ENCODE results near the gene CINP.
"Not testable (repeated sequence)": the region's sequence is repeated elsewhere in the genome, so short reads cannot be mapped to it uniquely, and the experiment has no call there.

The CINP gene

GRCh38 chr14:102352213-102352612 is 10.5 kb downstream of the CINP start:
- Histone ChIP-seq H3K4me3 (ENCODE audit: low read length) (no peak overlapping the region), H3K9ac (ENCODE audit: low read depth, low read length) (no peak overlapping the region), H3K27me3 (ENCODE audit: insufficient read depth, low read length) (no peaks in the 10 kb centered on the region), H3K36me3 (ENCODE audit: insufficient read depth, low read depth, low read length) (peaks cover 57% of the 10 kb centered on the region), H3K27ac (ENCODE audit: low read length) (no peak overlapping the region), H3K4me1 (ENCODE audit: insufficient read depth, low read length) (no peaks in the 10 kb centered on the region), H3K9me3 (ENCODE audit: insufficient read depth, low read depth, low read length) (no peaks in the 10 kb centered on the region)

- H3K4me3 ChIP-seq (ENCODE audit: low read length); H3K4me1 ChIP-seq (ENCODE audit: insufficient read depth, low read length); H3K27ac ChIP-seq (ENCODE audit: low read length); H3K9ac ChIP-seq (ENCODE audit: low read depth, low read length); H3K27me3 ChIP-seq (ENCODE audit: insufficient read depth, low read length); H3K9me3 ChIP-seq (ENCODE audit: insufficient read depth, low read depth, low read length): not testable (repeated sequence)
- H3K36me3 ChIP-seq (ENCODE audit: insufficient read depth, low read depth, low read length), result peaks cover 60% of the 10 kb centered on the region
Observed at GRCh38 chr14:102351593-102351992, 11.1 kb downstream of the CINP start.

GRCh38 chr14:102351023-102351422 is 11.7 kb downstream of the CINP start:
- Histone ChIP-seq H3K4me3 (ENCODE audit: low read length) (no peak overlapping the region), H3K27ac (ENCODE audit: low read length) (no peak overlapping the region), H3K9me3 (ENCODE audit: insufficient read depth, low read depth, low read length) (no peaks in the 10 kb centered on the region), H3K27me3 (ENCODE audit: insufficient read depth, low read length) (no peaks in the 10 kb centered on the region), H3K9ac (ENCODE audit: low read depth, low read length) (no peak overlapping the region), H3K4me1 (ENCODE audit: insufficient read depth, low read length) (no peaks in the 10 kb centered on the region), H3K36me3 (ENCODE audit: insufficient read depth, low read depth, low read length) (peaks cover 55% of the 10 kb centered on the region)

- Histone ChIP-seq H3K4me1 (ENCODE audit: insufficient read depth, low read length) (no peaks in the 10 kb centered on the region), H3K9me3 (ENCODE audit: insufficient read depth, low read depth, low read length) (no peaks in the 10 kb centered on the region), H3K4me3 (ENCODE audit: low read length) (no peak overlapping the region), H3K36me3 (ENCODE audit: insufficient read depth, low read depth, low read length) (peaks cover 52% of the 10 kb centered on the region), H3K27ac (ENCODE audit: low read length) (no peak overlapping the region), H3K9ac (ENCODE audit: low read depth, low read length) (no peak overlapping the region), H3K27me3 (ENCODE audit: insufficient read depth, low read length) (no peaks in the 10 kb centered on the region)
Observed at GRCh38 chr14:102348376-102348775, 14.3 kb downstream of the CINP start.

- Histone ChIP-seq H3K4me3 (ENCODE audit: low read length) (no peak overlapping the region), H3K4me1 (ENCODE audit: insufficient read depth, low read length) (no peaks in the 10 kb centered on the region), H3K36me3 (ENCODE audit: insufficient read depth, low read depth, low read length) (peaks cover 57% of the 10 kb centered on the region), H3K9ac (ENCODE audit: low read depth, low read length) (no peak overlapping the region), H3K9me3 (ENCODE audit: insufficient read depth, low read depth, low read length) (no peaks in the 10 kb centered on the region), H3K27me3 (ENCODE audit: insufficient read depth, low read length) (no peaks in the 10 kb centered on the region), H3K27ac (ENCODE audit: low read length) (no peak overlapping the region)
Observed at GRCh38 chr14:102346645-102347044, 16.0 kb downstream of the CINP start.

- Histone ChIP-seq H3K27ac (ENCODE audit: low read length) (no peak overlapping the region), H3K36me3 (ENCODE audit: insufficient read depth, low read depth, low read length) (peaks cover 63% of the 10 kb centered on the region), H3K9ac (ENCODE audit: low read depth, low read length) (no peak overlapping the region), H3K27me3 (ENCODE audit: insufficient read depth, low read length) (no peaks in the 10 kb centered on the region), H3K9me3 (ENCODE audit: insufficient read depth, low read depth, low read length) (no peaks in the 10 kb centered on the region), H3K4me3 (ENCODE audit: low read length) (no peak overlapping the region), H3K4me1 (ENCODE audit: insufficient read depth, low read length) (no peaks in the 10 kb centered on the region)
Observed at GRCh38 chr14:102345232-102345631, 17.5 kb downstream of the CINP start.

- peaks cover 57% of the 10 kb centered on the region for H3K36me3 ChIP-seq (ENCODE audit: insufficient read depth, low read depth, low read length)
- no peaks in the 10 kb centered on the region for H3K27me3 ChIP-seq (ENCODE audit: insufficient read depth, low read length)
- H3K9me3 ChIP-seq (ENCODE audit: insufficient read depth, low read depth, low read length), result no peaks in the 10 kb centered on the region
- H3K4me3 ChIP-seq (ENCODE audit: low read length), result no peak overlapping the region
- H3K9ac ChIP-seq (ENCODE audit: low read depth, low read length), result no peak overlapping the region
- no peak overlapping the region for H3K27ac ChIP-seq (ENCODE audit: low read length)
- H3K4me1 ChIP-seq (ENCODE audit: insufficient read depth, low read length), result no peaks in the 10 kb centered on the region
Observed at GRCh38 chr14:102344485-102344884, 18.2 kb downstream of the CINP start.

GRCh38 chr14:102344084-102344483 is 18.6 kb downstream of the CINP start:
- H3K27ac ChIP-seq (ENCODE audit: low read length), result no peak overlapping the region
- H3K4me3 ChIP-seq (ENCODE audit: low read length), result no peak overlapping the region
- no peaks in the 10 kb centered on the region for H3K9me3 ChIP-seq (ENCODE audit: insufficient read depth, low read depth, low read length)
- H3K27me3 ChIP-seq (ENCODE audit: insufficient read depth, low read length), result no peaks in the 10 kb centered on the region
- H3K36me3 ChIP-seq (ENCODE audit: insufficient read depth, low read depth, low read length), result peaks cover 54% of the 10 kb centered on the region
- no peaks in the 10 kb centered on the region for H3K4me1 ChIP-seq (ENCODE audit: insufficient read depth, low read length)
- no peak overlapping the region for H3K9ac ChIP-seq (ENCODE audit: low read depth, low read length)

GRCh38 chr14:102342238-102342637 is 20.5 kb downstream of the CINP start:
- Histone ChIP-seq H3K27ac (ENCODE audit: low read length) (no peak overlapping the region), H3K9ac (ENCODE audit: low read depth, low read length) (no peak overlapping the region), H3K9me3 (ENCODE audit: insufficient read depth, low read depth, low read length) (no peaks in the 10 kb centered on the region), H3K4me1 (ENCODE audit: insufficient read depth, low read length) (no peaks in the 10 kb centered on the region), H3K27me3 (ENCODE audit: insufficient read depth, low read length) (no peaks in the 10 kb centered on the region), H3K4me3 (ENCODE audit: low read length) (no peak overlapping the region), H3K36me3 (ENCODE audit: insufficient read depth, low read depth, low read length) (peaks cover 49% of the 10 kb centered on the region)

- Histone ChIP-seq H3K27ac (ENCODE audit: low read length) (no peak overlapping the region), H3K9me3 (ENCODE audit: insufficient read depth, low read depth, low read length) (no peaks in the 10 kb centered on the region), H3K4me1 (ENCODE audit: insufficient read depth, low read length) (no peaks in the 10 kb centered on the region), H3K9ac (ENCODE audit: low read depth, low read length) (no peak overlapping the region), H3K27me3 (ENCODE audit: insufficient read depth, low read length) (no peaks in the 10 kb centered on the region), H3K36me3 (ENCODE audit: insufficient read depth, low read depth, low read length) (peaks cover 47% of the 10 kb centered on the region), H3K4me3 (ENCODE audit: low read length) (no peak overlapping the region)
Observed at GRCh38 chr14:102341566-102341965, 21.1 kb downstream of the CINP start.

GRCh38 chr14:102338724-102339123 is 24.0 kb downstream of the CINP start:
- peaks cover 42% of the 10 kb centered on the region for H3K36me3 ChIP-seq (ENCODE audit: insufficient read depth, low read depth, low read length)
- no peaks in the 10 kb centered on the region for H3K4me1 ChIP-seq (ENCODE audit: insufficient read depth, low read length)
- H3K9ac ChIP-seq (ENCODE audit: low read depth, low read length), result no peak overlapping the region
- H3K27ac ChIP-seq (ENCODE audit: low read length), result peak overlapping the region; percentile 1
- no peaks in the 10 kb centered on the region for H3K27me3 ChIP-seq (ENCODE audit: insufficient read depth, low read length)
- no peaks in the 10 kb centered on the region for H3K9me3 ChIP-seq (ENCODE audit: insufficient read depth, low read depth, low read length)
- no peak overlapping the region for H3K4me3 ChIP-seq (ENCODE audit: low read length)

GRCh38 chr14:102335163-102335562 is 27.5 kb downstream of the CINP start:
- peaks cover 29% of the 10 kb centered on the region for H3K36me3 ChIP-seq (ENCODE audit: insufficient read depth, low read depth, low read length)
- H3K27ac ChIP-seq (ENCODE audit: low read length), result no peak overlapping the region
- no peaks in the 10 kb centered on the region for H3K27me3 ChIP-seq (ENCODE audit: insufficient read depth, low read length)
- no peak overlapping the region for H3K9ac ChIP-seq (ENCODE audit: low read depth, low read length)
- no peak overlapping the region for H3K4me3 ChIP-seq (ENCODE audit: low read length)
- H3K4me1 ChIP-seq (ENCODE audit: insufficient read depth, low read length), result no peaks in the 10 kb centered on the region
- no peaks in the 10 kb centered on the region for H3K9me3 ChIP-seq (ENCODE audit: insufficient read depth, low read depth, low read length)
